GM19043 (cell line): ENCODE measurements around the gene GPR17.

Source experiments
- ATAC-seq: cut with Tn5 transposase; IDR thresholded peaks from one replicate; pipeline ENCODE4 v1.9.1; 2021; ENCODE audit warnings: low read depth; ENCODE audit not compliant: unreplicated experiment

Gene GPR17

GRCh38 chr2:127652786-127653357 lies 6.9 kb downstream of the GPR17 start:
- ATAC-seq = no peak

- no peak for ATAC-seq
Measured at GRCh38 chr2:127653421-127654083, 7.6 kb downstream of the GPR17 start.

- ATAC-seq = no peak
Measured at GRCh38 chr2:127654084-127654837, 8.3 kb downstream of the GPR17 start.

- ATAC-seq = no peak
Measured at GRCh38 chr2:127654838-127655175, 8.9 kb downstream of the GPR17 start.

GRCh38 chr2:127655209-127656073 lies 9.5 kb downstream of the GPR17 start:
- no peak for ATAC-seq

GRCh38 chr2:127656569-127657231 lies 10.7 kb downstream of the GPR17 start:
- no peak for ATAC-seq

- no peak for ATAC-seq
Measured at GRCh38 chr2:127657232-127657595, 11.3 kb downstream of the GPR17 start.

GRCh38 chr2:127658146-127658545 lies 12.2 kb downstream of the GPR17 start:
- no peak for ATAC-seq

- ATAC-seq = no peak
Measured at GRCh38 chr2:127658641-127659407, 12.9 kb downstream of the GPR17 start.

- ATAC-seq = no peak
Measured at GRCh38 chr2:127659408-127660290, 13.7 kb downstream of the GPR17 start.

GRCh38 chr2:127660291-127660578 lies 14.3 kb downstream of the GPR17 start:
- ATAC-seq = no peak

GRCh38 chr2:127661072-127661649 lies 15.2 kb downstream of the GPR17 start:
- ATAC-seq = no peak

GRCh38 chr2:127661949-127662510 lies 16.1 kb downstream of the GPR17 start:
- ATAC-seq = no peak

- no peak for ATAC-seq
Measured at GRCh38 chr2:127662937-127663565, 17.1 kb downstream of the GPR17 start.

- ATAC-seq = no peak
Measured at GRCh38 chr2:127663566-127664064, 17.7 kb downstream of the GPR17 start.

- no peak for ATAC-seq
Measured at GRCh38 chr2:127664065-127664894, 18.3 kb downstream of the GPR17 start.

- ATAC-seq = no peak
Measured at GRCh38 chr2:127664895-127665225, 18.9 kb downstream of the GPR17 start.
